GM21390 (cell line): ENCODE results near the gene ARMC6.
"Not testable (repeated sequence)": the region's sequence is repeated elsewhere in the genome, so short reads cannot be mapped to it uniquely, and the experiment has no call there.

Experiments used
- ATAC-seq: cut with Tn5 transposase; IDR thresholded peaks from one replicate; pipeline ENCODE4 v1.9.1; 2021; ENCODE audit not compliant: unreplicated experiment

ARMC6 gene

GRCh38 chr19:19106938-19107337, 73.5 kb downstream of the ARMC6 start:
- not testable (repeated sequence) for ATAC-seq

GRCh38 chr19:19107654-19108053, 74.3 kb downstream of the ARMC6 start:
- ATAC-seq, result no peak
